ENCODE results near the gene LDB2.

GRCh38 chr4:16754104-16754503 is 144.3 kb downstream of the LDB2 start:
- TF ChIP-seq, protein P1, sequence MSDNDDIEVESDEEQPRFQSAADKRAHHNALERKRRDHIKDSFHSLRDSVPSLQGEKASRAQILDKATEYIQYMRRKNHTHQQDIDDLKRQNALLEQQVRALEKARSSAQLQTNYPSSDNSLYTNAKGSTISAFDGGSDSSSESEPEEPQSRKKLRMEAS (IDR thresholded peaks at IDR 0.05; ENCODE audit: low read depth, low read length), result no peak
- no peak for TF ChIP-seq CTCF (IDR thresholded peaks at IDR 0.05; ENCODE audit: low read depth, low read length)
- no peak for TF ChIP-seq POLR2A (IDR thresholded peaks at IDR 0.05; ENCODE audit: extremely low read depth, insufficient read length)
